A673 (cell line): ENCODE data around the gene GRIK4.

Experiments used
- CTCF ChIP-seq: fragments of 300-800, 200-600 bp; sonication (generic); conservative IDR thresholded peaks from 2 replicates; pipeline ENCODE4 v1.5.1; 2017; ENCODE audit warnings: low read depth, mild to moderate bottlenecking, antibody characterized with exemption, low read length, moderate library complexity, mixed read lengths
- EZH2 ChIP-seq: fragments of 200-600 bp; sonication (generic); IDR thresholded peaks from 2 replicates; pipeline ENCODE4 v1.6.1; 2017; ENCODE audit warnings: borderline replicate concordance, low read depth, mild to moderate bottlenecking, mixed read lengths, antibody characterized with exemption, low read length; ENCODE audit not compliant: poor library complexity, severe bottlenecking

- TF ChIP-seq CTCF = no peak
- TF ChIP-seq EZH2 = no peak
Observed at GRCh38 chr11:120482149-120482548, 29.4 kb upstream of the GRIK4 start.
